ENCODE results near the gene OSBPL5.
A peak's percentile ranks its signal among the peaks of the same experiment; 100 is the strongest.

Gene OSBPL5

GRCh38 chr11:3119141-3119821, 45.8 kb downstream of the OSBPL5 start:
- no peak for TF ChIP-seq CTCF (IDR thresholded peaks at IDR 0.05)

- no peak for TF ChIP-seq CTCF (IDR thresholded peaks at IDR 0.05)
Measured at GRCh38 chr11:3115321-3115720, 49.8 kb downstream of the OSBPL5 start.

- TF ChIP-seq CTCF (IDR thresholded peaks at IDR 0.05): no peak
Measured at GRCh38 chr11:3111919-3112690, 53.0 kb downstream of the OSBPL5 start.

- no peak for TF ChIP-seq CTCF (IDR thresholded peaks at IDR 0.05)
Measured at GRCh38 chr11:3111466-3111865, 53.6 kb downstream of the OSBPL5 start.

GRCh38 chr11:3109921-3110706, 55.0 kb downstream of the OSBPL5 start:
- TF ChIP-seq CTCF (IDR thresholded peaks at IDR 0.05): peak; percentile 54

GRCh38 chr11:3109434-3109833, 55.7 kb downstream of the OSBPL5 start:
- no peak for TF ChIP-seq CTCF (IDR thresholded peaks at IDR 0.05)

- no peak for TF ChIP-seq CTCF (IDR thresholded peaks at IDR 0.05)
Measured at GRCh38 chr11:3108183-3108721, 56.9 kb downstream of the OSBPL5 start.
